HG03558 (cell line): ENCODE measurements around the gene LRP5.

Experiments used
- ATAC-seq: cut with Tn5 transposase; IDR thresholded peaks from one replicate; pipeline ENCODE4 v1.9.1; 2021; ENCODE audit warnings: moderate number of reproducible peaks; ENCODE audit not compliant: unreplicated experiment; ENCODE audit errors: extremely low read depth

LRP5 gene

DNA sequence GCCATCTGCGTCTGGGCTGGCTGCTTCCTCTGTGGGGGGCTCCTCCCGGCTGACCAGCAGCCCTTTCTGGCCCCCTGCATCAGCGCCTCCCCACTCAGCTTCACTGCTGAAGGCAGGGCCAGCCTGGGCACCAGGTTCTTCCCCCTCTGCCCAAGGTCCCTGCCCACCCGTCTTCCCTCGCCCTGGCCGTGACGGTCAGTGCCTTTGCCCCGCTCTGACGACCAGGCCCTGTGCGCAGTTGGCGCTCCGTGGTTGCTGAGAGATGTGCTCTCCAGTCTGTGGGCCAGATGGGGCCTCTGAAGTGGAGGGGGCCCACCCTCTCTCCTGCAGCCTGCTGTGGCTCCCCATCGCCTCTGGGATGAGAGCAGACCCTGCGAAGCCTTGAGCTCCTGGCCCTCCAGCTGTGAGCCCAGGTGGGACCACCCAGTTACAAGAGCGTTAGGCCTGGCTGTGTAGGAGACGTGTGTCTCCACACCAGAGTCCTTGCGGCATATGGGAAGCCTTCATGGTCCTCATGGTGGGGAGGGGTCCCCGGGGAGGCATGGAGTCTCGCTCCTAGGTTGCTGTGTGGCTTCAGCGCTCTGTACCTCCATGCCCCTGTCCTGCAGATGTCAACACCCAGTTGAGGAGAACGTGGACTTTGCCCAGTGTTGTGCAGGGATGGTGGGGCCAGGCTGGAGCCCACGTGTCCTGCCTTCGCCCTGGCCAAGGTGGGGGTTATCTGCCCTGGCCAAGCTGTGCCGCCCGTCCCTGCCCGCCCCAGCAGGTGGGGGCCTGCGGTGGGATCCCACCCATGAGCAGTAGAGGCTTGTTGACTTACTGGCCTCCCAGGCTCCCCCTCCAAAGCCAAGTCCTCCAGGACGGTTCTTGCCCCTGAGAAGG is 14.2 kb downstream of the LRP5 start:
- ATAC-seq, result no peak

GRCh38 chr11:68327586-68328370 is 15.4 kb downstream of the LRP5 start:
- no peak for ATAC-seq

DNA sequence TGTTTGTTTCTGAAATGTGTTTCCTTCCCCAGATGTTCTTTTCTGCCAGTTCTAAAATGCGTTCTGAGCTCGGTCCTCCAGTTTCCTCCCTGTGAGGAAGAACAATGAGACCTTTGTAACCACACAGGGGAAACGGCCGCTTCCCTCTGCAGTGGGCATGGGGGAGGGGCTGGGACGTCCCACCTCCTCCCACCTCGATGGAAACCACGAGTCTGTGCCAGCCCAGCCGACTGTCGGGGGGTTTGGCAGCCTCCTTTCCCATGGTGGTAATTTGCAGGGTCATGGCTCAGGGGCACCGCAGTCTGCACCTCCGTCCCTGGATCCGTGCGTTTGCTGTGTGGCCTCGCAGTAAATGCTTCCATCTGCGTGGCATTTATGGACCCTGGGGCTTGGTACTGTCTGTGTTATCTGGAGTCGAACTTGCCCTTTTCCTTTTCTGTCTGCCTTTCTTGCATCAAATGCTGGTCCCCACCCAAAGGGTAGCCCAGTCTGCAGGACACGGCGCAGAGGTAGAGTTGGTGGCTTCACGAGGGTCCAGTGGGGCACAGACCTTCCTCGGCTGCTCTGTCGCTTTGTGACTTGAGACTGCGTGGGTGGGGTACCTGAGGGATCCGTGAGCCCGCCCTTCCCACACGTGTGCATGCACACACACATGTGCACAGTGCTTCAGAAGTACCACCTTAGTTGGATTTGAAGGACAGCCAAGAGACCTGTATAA is 16.1 kb downstream of the LRP5 start:
- ATAC-seq, result no peak

- ATAC-seq, result no peak
Observed at GRCh38 chr11:68329536-68329935, 17.1 kb downstream of the LRP5 start.

DNA sequence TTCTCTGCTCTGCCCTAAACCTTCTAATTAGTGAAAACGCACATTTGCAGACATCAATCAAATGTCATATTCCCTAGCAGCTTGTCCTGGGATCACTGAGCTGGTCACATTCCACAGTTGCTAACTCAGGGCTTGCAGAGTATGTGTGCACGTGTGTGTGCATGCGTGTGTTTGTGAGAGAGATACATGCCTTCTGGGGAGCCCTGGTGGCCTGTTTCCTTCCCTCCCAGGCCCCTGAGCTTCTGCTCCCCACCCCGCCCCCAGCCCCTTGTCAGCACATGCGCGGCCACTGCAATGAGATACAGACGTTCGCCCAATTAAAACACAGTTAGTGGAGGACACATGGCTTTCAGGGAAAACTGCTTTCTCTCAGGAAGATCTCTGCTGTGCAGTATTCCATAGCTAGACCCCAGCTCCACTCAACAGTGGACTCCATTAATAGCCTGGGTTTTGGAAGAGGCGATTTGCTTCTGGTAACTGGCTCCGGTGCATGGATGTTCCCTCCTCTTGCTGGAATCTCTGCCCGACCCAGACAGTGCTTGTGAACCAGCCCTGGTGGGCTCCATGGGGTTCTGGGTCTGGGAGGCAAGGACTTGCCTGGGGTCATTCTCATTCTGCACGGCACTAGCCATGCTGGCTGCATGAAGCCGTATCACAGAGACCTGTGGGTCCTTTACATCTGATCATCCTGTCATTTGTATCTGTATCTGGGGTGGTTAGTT is 17.7 kb downstream of the LRP5 start:
- ATAC-seq, result no peak

DNA sequence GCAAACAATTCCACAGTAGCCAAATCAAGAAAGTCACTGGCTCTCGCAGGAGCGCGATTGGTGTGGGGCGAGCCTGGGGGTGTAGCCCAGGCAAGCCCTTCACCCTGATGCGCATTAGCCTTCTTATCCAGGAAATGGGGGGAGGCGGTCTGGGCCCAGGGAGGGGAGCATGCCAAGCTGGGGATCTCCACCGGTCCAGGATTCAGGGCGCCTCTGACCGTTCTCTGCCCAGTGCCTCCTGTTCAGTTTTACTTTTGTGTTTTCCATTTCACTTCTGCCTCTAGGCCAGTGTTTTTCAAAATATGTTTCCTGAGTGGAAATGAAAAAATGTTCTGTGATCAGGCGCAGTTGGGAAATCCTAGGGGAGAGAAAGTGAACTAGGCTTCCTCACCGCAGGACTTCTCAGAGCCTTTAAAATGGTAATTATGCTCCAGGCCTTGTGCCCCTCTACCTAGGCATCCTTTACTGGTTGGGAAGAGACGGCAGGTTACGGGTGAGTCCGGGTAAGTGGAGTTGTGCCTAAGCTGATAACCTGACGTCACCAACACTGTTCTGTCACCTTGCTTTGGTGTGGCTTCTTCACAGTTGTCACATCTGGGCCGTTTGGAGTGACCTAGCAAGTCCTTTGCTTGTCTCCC is 18.4 kb downstream of the LRP5 start:
- no peak for ATAC-seq

DNA sequence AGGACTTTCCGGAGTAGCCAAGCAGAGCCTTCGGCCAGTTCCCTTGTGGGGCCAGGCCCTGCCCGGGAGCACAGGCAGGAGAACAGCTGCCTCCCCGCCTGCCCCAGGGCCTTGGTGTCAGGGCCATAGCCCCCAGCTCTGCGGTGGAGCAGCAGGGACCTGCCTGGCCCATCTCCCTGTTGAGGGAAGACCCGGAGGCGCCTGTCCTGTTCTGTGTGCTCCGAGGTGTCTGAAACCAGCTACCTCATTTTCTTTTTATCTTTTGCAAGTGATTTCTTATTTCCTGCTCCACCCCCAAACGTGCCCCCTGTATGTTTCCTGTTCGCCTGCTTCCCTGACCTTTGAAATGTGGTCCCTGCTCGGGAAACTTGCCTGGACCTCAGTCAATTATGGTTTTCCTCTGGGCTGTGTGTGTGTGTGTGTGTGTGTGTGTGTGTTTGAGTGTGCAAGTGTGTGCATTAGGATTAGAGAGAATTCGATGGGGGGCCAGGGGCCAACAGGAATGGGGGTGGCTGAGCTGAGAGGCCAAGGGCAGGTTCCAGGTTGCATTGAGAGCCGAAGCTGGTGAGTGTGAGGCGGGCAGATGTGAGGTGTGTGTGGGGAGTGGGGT is 19.1 kb downstream of the LRP5 start:
- no peak for ATAC-seq

DNA sequence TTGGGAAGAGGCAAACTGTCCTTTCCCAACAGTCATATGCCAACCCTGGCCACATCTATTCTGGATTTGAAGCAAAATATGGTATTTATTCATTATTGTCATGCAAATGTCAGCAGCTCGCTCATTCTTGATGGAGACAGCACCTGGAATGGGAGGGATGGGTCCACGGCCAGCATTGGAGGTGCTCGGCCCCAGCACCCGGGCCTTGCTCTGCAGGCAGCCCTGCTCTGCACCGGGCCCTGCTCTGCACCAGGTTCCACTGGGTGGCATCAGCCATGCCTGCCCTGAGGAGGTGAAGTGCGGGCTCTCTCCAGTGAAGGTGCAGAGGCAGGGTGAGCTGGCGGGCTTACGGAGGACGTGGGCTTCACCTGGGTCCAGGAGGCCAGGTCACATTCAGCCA is 19.8 kb downstream of the LRP5 start:
- ATAC-seq, result no peak

GRCh38 chr11:68333173-68333572 is 20.8 kb downstream of the LRP5 start:
- no peak for ATAC-seq

DNA sequence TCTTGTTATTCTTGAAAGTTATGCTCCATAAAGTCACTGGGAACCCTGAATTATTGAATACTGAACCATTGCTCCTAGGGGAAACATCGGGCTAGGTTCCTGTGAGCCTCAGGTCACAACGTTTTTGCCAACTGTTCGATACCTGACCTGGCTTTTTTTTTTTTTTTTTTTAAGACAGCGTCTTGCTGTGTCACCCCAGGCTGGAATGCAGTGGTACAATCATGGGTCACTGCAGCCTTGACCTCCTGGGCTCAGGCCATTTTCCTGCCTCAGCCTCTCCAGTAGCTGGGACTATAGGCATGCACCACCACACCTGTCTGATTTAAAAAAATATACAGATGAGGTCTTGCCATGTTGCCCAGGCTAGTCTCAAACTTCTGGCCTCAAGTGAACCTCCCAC is 22.5 kb downstream of the LRP5 start:
- ATAC-seq, result no peak

GRCh38 chr11:68335683-68336082 is 23.3 kb downstream of the LRP5 start:
- ATAC-seq, result no peak

- no peak for ATAC-seq
Observed at GRCh38 chr11:68336716-68337115, 24.3 kb downstream of the LRP5 start.

GRCh38 chr11:68337399-68337835 is 25.0 kb downstream of the LRP5 start:
- ATAC-seq, result no peak

- ATAC-seq, result no peak
Observed at GRCh38 chr11:68338051-68338780, 25.8 kb downstream of the LRP5 start.

- no peak for ATAC-seq
Observed at GRCh38 chr11:68340003-68340767, 27.8 kb downstream of the LRP5 start.

- no peak for ATAC-seq
Observed at GRCh38 chr11:68340784-68341556, 28.6 kb downstream of the LRP5 start.
